K562 (cell line): ENCODE data around the gene UAP1. TPM values are rescaled to one million over a fixed set of nuclear protein-coding genes. Genes with fewer than 3 reads are reported as not detected.
"Not testable (repeated sequence)": the region's sequence is repeated elsewhere in the genome, so short reads cannot be mapped to it uniquely, and the experiment has no call there.

Source experiments
- ATAC-seq: fragments of 200-7000 bp; cut with Tn5 transposase; 3 replicates; pipeline ENCODE4 v1.9.1; 2020; ENCODE audit warnings: moderate library complexity
- BruUV-seq: library from RNA; stranded (reverse); fragments of 400-500 nt; replicated peaks from 2 replicates; lab custom pipeline; 2021; lab: Mats Ljungman, UMichigan
- CTCF ChIA-PET: fragments of 300-600 bp; formaldehyde crosslinking; extraction: SDS; loops from one replicate; lab custom pipeline; 2021; ENCODE audit warnings: low intra/inter-chr PET ratio; lab: Yijun Ruan, JAX
- POLR2A ChIA-PET: fragments of 300-600, 350-650 bp; sonication (Branson Sonifier 250); formaldehyde crosslinking; extraction: SDS; loops from one replicate; lab custom pipeline; 2021; ENCODE audit warnings: antibody characterized with exemption, inconsistent platforms; lab: Yijun Ruan, JAX
- DNase-seq, 4 experiments: peaks; one replicate each; pipeline versions ENCODE4 v3.0.0 to v3.0.0-alpha.2; 2011 to 2018; ENCODE audit warnings: low spot score in 3 of 4, mixed read lengths in 3 of 4; ENCODE audit errors: extremely low read depth in 1 of 4
- FAIRE-seq: peaks from 2 replicates; lab custom pipeline; 2011; peaks lifted over from hg19 to GRCh38; lab: Jason Lieb, UNC
- H2AFZ ChIP-seq: 2 replicates; pipeline ENCODE4 v1.6.0; 2011; ENCODE audit warnings: low read depth, low read length, control low read depth, inconsistent platforms
- H3K27ac ChIP-seq: fragments of 200-600 bp; 3 replicates; pipeline ENCODE4 v1.8.0; 2011; ENCODE audit warnings: low read depth, mild to moderate bottlenecking, control low read depth, inconsistent platforms, low read length, moderate library complexity, mixed read lengths; ENCODE audit errors: extremely low read depth
- H3K27me3 ChIP-seq, 2 experiments: fragments of 300-600 bp in 1 of 2; 2 replicates in 1 of 2; 3 replicates in 1 of 2; pipeline versions ENCODE4 v1.6.0 to v1.8.0; 2011; ENCODE audit warnings: inconsistent platforms in 2 of 2, low read length in 2 of 2, mild to moderate bottlenecking in 1 of 2, mixed read lengths in 1 of 2, moderate library complexity in 1 of 2; ENCODE audit not compliant: control insufficient read depth in 2 of 2, insufficient read depth in 2 of 2
- H3K36me3 ChIP-seq: fragments of 300-600 bp; 3 replicates; pipeline ENCODE4 v1.8.0; 2011; ENCODE audit warnings: mild to moderate bottlenecking, low read length, inconsistent platforms; ENCODE audit not compliant: control insufficient read depth, insufficient read depth
- H3K4me1 ChIP-seq, 2 experiments: fragments of 200-600 bp in 1 of 2; replicated peaks in 1 of 2; 2 replicates in 1 of 2; 3 replicates in 1 of 2; pipeline versions ENCODE4 v1.5.1 to v1.8.0; 2011; ENCODE audit warnings: inconsistent platforms in 2 of 2, low read length in 2 of 2, mild to moderate bottlenecking in 1 of 2, mixed read lengths in 1 of 2, moderate library complexity in 1 of 2; ENCODE audit not compliant: control insufficient read depth in 2 of 2, insufficient read depth in 2 of 2
- H3K4me2 ChIP-seq: 2 replicates; pipeline ENCODE4 v1.6.1; 2011; ENCODE audit warnings: low read length, control low read depth, inconsistent platforms, mixed read lengths; ENCODE audit not compliant: insufficient read depth
- H3K4me3 ChIP-seq: fragments of 200-600 bp; sonication (generic), shearing (Covaris generic); 2 replicates; pipeline ENCODE4 v1.5.1; 2016; ENCODE audit warnings: control low read depth, inconsistent platforms
- H3K79me2 ChIP-seq: fragments of 200-600 bp; 3 replicates; pipeline ENCODE4 v1.8.0; 2011; ENCODE audit warnings: low read length, inconsistent platforms; ENCODE audit not compliant: control insufficient read depth, insufficient read depth
- H3K9ac ChIP-seq, 2 experiments: 2 replicates each; pipeline versions ENCODE4 v1.6.0 to v1.6.1; 2011; ENCODE audit warnings: low read depth in 2 of 2, low read length in 2 of 2, control low read depth in 1 of 2, inconsistent platforms in 1 of 2, mild to moderate bottlenecking in 1 of 2, mixed read lengths in 1 of 2; ENCODE audit not compliant: insufficient read depth in 1 of 2
- H3K9me1 ChIP-seq: one replicate; pipeline ENCODE4 v1.6.0; 2011; ENCODE audit warnings: inconsistent platforms, mild to moderate bottlenecking, low read length, moderate library complexity; ENCODE audit not compliant: control insufficient read depth, insufficient read depth
- H3K9me3 ChIP-seq: replicated peaks from 2 replicates; pipeline ENCODE4 v1.5.1; 2011; ENCODE audit warnings: low read depth, low read length, inconsistent platforms; ENCODE audit not compliant: control insufficient read depth, insufficient read depth
- H4K20me1 ChIP-seq: replicated peaks from 2 replicates; pipeline ENCODE4 v1.6.1; 2011; ENCODE audit warnings: low read length, inconsistent platforms, mixed read lengths; ENCODE audit not compliant: control insufficient read depth, insufficient read depth
- CBFA2T2 ChIP-seq: fragments of 450-650 bp; conservative IDR thresholded peaks from 2 replicates; pipeline ENCODE4 v1.6.1; 2017; ENCODE audit warnings: mild to moderate bottlenecking
- CBFA2T3 ChIP-seq: fragments of 450-650 bp; IDR thresholded peaks from 2 replicates; pipeline ENCODE4 v1.6.1; 2017
- CEBPB ChIP-seq: fragments of 450-650 bp; IDR thresholded peaks from 2 replicates; pipeline ENCODE4 v1.6.1; 2016; ENCODE audit warnings: missing genetic modification characterization, missing compliant biosample characterization
- CEBPG ChIP-seq, 3 experiments: fragments of 200-800 bp in 1 of 3; sonication (Bioruptor generic) in 1 of 3; sonication (generic) in 1 of 3; formaldehyde crosslinking in 1 of 3; IDR thresholded peaks in 2 of 3; conservative IDR thresholded peaks in 1 of 3; 2 replicates each; pipeline versions ENCODE4 v1.6.1 to v1.8.0; 2016 to 2022; ENCODE audit warnings: missing compliant biosample characterization in 2 of 3, missing genetic modification characterization in 2 of 3, mild to moderate bottlenecking in 1 of 3, missing genetic modification reagents in 1 of 3
- WGBS: fragments of 100-300 bp; shearing (Covaris generic); methylation state at CpG from one replicate; pipeline ENCODE4 v1.1.6; 2016; ENCODE audit warnings: low coverage, mixed read lengths; ENCODE audit not compliant: insufficient coverage; ENCODE audit errors: missing lambda C conversion rate; 5-methylcytosine and 5-hydroxymethylcytosine counted together
- in situ Hi-C: fragments of 300-500 bp; cut with MboI; formaldehyde crosslinking; loops from 4 replicates; pipeline ENCODE4 v1.15.0; 2018; ENCODE audit warnings: inconsistent platforms, mixed read lengths
- intact Hi-C: fragments of 100-400 bp; cut with micrococcal nuclease; formaldehyde crosslinking; loops from 2 replicates; pipeline ENCODE4 v1.14.2; 2022
- polyA plus RNA-seq, 8 experiments: library from polyadenylated mRNA; depleted of rRNA in 4 of 8; stranded (reverse) in 5 of 8; unstranded in 3 of 8; fragments of >200 nt; fragmentation: Nextera tagmentation in 2 of 8; fragmentation: Illumina TruSeq in 1 of 8; extraction: Ambion mirVana in 2 of 8; extraction: Trizol in 1 of 8; gene quantifications; 2 replicates each; pipeline versions ENCODE4 v1.2.1 to v1.2.3, GENCODE V29; 2011 to 2014; ENCODE audit warnings: inconsistent platforms in 1 of 8, missing spikeins in 1 of 8
- total RNA-seq, 7 experiments: library from RNA; depleted of rRNA in 6 of 7; stranded (reverse); fragments of >200 nt in 6 of 7; fragmentation: Illumina TruSeq in 2 of 7; extraction: Trizol in 2 of 7; gene quantifications; 2 replicates each; pipeline versions ENCODE4 v1.2.1 to v1.2.3, GENCODE V29; 2011 to 2021; ENCODE audit warnings: low replicate concordance in 1 of 7

UAP1 gene
- total and polyA plus RNA-seq, 9 of the 15 experiments (the other 6 are each of a cell fraction or from before 2014, with no cell fraction given) = 182 to 317 (median 213) TPM

DNA sequence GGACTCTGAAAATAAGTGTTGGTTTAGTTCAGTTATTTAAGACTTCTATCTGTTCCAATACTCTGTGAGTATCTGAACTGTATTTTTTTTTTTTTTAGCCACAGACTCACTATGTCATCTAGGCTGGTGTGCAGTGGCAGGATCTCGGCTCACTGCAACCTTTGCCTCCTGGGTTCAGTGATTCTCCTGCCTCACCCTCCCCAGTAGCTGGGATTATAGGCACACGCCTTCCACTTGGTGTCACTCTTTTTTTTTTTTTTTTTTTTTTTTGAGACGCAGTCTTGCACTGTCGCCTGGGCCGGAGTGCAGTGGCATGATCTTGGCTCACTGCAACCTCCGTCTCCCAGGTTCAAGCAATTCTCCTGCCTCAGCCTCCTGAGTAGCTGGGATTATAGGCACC lies 21.4 kb downstream of the UAP1 start:
- H3K4me3 ChIP-seq, H3K9me1 ChIP-seq, CTCF ChIA-PET, H3K27ac ChIP-seq, FAIRE-seq, H4K20me1 ChIP-seq, DNase-seq, H3K27me3 ChIP-seq, H2AFZ ChIP-seq, H3K9ac ChIP-seq, H3K4me1 ChIP-seq, BruUV-seq, H3K4me2 ChIP-seq, intact Hi-C loops, in situ Hi-C loops, H3K9me3 ChIP-seq: not testable (repeated sequence)
- Histone ChIP-seq H3K79me2 (peaks cover 29% of the 10 kb centered on the region; the same call in 2 of the 3 replicates), H3K36me3 (peaks cover 98% of the 10 kb centered on the region)
- POLR2A ChIA-PET = interaction anchor here (1.2 to 1.6 kb wide), 2 partner anchors 9 kb away, joined by 3 to 4 read pairs; no protein-coding TSS in a partner anchor
- peak; percentile 18; the same call in 2 of the 3 replicates for ATAC-seq
- WGBS = 67% methylated on average over 3 of the region's 6 CpGs

GRCh38 chr1:162585101-162585500 lies 23.6 kb downstream of the UAP1 start:
- Histone ChIP-seq H3K36me3 (peaks cover 95% of the 10 kb centered on the region), H3K79me2 (peaks cover 16% of the 10 kb centered on the region; the same call in 2 of the 3 replicates)
- TF ChIP-seq CBFA2T3 (0 out of 2 replicates have a peak, but pooled peaks have one; percentile 13), CBFA2T2 (0 out of 2 replicates have a peak, but pooled peaks have one; percentile 3), CEBPB (peak; percentile 67), CEBPG (tag; conservative IDR thresholded peaks at IDR 0.05 in 1 of 2, IDR thresholded peaks at IDR 0.05 in 1 of 2) (peak in 1 of 2 experiments; percentile 52; a peak in 1 of 4 replicates)
- BruUV-seq; H3K27ac ChIP-seq; H2AFZ ChIP-seq; DNase-seq; CTCF ChIA-PET; intact Hi-C loops; H3K9ac ChIP-seq; H4K20me1 ChIP-seq; in situ Hi-C loops; H3K27me3 ChIP-seq; H3K4me1 ChIP-seq; FAIRE-seq; ATAC-seq; H3K4me3 ChIP-seq; H3K4me2 ChIP-seq; H3K9me3 ChIP-seq; H3K9me1 ChIP-seq; TF ChIP-seq CEBPG (CRISPR knock-in tag; IDR thresholded peaks at IDR 0.05): not testable (repeated sequence)
- WGBS = 90% methylated on average over 4 of the region's 4 CpGs
- POLR2A ChIA-PET = interaction anchor here (0.7 to 1.3 kb wide), 2 partner anchors 10 to 19 kb away, joined by 3 to 5 read pairs; no protein-coding TSS in a partner anchor
